Subcutaneous adipose tissue (tissue), 4 donors: Measurements from ENCODE around the gene POLR2E. TPM values are rescaled to one million over a fixed set of nuclear protein-coding genes. Genes with fewer than 3 reads are reported as not detected.

Experiments used
- total RNA-seq, 4 donors: library from RNA; depleted of rRNA; stranded (reverse); fragments of >200 nt; gene quantifications; one replicate each; pipeline ENCODE4 v1.1.0, GENCODE V29; 2016
- TF ChIP-seq, protein P1 (sequence below): fragments of 450-650 bp; IDR thresholded peaks from one replicate; pipeline ENCODE4 v1.5.1; 2016; ENCODE audit warnings: low read depth, mild to moderate bottlenecking, control low read depth, antibody characterized with exemption, moderate library complexity

The POLR2E gene
- total RNA-seq, 4 donors from 2014 or later = 81.8 to 302 (median 127) TPM

DNA sequence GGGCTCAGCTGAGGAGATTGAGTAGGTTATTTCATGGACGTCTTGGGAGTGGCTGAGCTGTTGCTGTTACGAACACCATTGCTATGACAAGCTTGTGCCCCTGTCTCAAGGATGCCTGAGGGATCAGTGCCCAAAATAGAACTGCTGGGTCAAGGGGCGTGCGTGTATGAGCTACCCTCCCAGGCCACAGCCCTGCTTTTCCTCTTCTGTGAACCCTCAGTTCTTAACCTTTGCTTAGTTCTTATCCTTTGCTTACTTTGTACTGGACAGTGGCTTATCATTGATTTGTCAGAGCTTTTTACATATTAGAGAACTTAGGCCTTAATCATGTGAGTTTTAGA, 19.2 kb downstream of the POLR2E start:
- TF ChIP-seq, protein P1, sequence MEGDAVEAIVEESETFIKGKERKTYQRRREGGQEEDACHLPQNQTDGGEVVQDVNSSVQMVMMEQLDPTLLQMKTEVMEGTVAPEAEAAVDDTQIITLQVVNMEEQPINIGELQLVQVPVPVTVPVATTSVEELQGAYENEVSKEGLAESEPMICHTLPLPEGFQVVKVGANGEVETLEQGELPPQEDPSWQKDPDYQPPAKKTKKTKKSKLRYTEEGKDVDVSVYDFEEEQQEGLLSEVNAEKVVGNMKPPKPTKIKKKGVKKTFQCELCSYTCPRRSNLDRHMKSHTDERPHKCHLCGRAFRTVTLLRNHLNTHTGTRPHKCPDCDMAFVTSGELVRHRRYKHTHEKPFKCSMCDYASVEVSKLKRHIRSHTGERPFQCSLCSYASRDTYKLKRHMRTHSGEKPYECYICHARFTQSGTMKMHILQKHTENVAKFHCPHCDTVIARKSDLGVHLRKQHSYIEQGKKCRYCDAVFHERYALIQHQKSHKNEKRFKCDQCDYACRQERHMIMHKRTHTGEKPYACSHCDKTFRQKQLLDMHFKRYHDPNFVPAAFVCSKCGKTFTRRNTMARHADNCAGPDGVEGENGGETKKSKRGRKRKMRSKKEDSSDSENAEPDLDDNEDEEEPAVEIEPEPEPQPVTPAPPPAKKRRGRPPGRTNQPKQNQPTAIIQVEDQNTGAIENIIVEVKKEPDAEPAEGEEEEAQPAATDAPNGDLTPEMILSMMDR = no peak

DNA sequence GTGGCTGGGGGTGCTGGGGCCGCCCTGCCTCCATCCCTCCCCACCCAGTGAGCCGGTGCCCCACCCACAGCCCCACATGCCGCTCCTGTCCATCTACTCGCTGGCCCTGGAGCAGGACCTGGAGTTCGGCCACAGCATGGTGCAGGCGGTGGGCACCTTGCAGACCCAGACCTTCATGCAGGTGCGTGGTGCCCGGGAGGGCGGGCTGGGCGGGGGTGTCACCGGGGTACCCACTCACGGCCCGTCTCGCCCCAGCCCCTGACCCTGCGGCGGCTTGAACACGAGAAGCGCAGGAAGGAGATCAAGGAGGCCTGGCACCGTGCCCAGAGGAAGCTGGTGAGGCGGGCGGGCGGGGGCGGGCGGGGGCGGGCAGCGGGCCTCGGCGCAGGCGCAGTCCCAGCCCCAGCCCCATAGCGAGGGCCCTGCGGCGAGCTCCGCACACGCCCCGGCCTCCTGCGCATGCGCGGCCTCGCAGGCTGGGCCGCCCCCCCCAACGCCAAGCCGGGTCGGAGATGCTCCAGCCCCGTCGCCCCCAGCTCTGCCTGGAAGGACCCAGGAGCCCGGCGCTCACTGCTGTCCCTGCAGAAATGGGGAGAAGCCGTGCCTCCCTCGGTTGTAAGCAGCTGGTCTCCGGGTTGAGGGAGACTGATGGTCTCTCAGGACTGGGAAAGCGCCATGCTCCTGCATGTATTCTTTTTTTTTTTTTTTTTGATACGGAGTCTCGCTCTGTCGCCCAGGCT, 20.5 kb downstream of the POLR2E start:
- TF ChIP-seq, protein P1 = no peak

DNA sequence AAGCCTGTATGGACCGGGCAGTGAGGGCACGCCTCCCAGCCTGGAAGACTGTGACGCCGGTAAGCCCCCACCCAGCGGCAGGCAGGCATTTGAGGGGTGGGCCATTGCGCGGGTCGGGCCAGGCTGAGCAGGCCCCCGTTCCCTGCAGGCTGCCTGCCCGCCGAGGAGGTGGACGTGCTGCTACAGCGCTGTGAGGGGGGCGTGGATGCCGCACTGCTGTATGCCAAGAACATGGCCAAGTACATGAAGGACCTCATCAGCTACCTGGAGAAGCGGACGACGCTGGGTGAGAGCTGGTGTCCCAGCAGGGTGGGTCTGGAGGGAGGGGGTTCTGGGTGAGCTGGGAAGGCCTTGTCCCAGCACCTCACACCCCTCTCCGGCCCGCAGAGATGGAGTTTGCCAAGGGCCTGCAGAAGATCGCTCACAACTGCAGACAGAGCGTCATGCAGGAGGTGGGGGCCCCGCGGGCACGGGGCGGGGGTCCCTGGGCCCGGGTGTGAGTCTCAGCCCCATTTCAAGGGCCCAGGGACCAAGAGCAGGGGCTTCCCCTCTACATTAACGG, 21.1 kb downstream of the POLR2E start:
- TF ChIP-seq, protein P1 = no peak

DNA sequence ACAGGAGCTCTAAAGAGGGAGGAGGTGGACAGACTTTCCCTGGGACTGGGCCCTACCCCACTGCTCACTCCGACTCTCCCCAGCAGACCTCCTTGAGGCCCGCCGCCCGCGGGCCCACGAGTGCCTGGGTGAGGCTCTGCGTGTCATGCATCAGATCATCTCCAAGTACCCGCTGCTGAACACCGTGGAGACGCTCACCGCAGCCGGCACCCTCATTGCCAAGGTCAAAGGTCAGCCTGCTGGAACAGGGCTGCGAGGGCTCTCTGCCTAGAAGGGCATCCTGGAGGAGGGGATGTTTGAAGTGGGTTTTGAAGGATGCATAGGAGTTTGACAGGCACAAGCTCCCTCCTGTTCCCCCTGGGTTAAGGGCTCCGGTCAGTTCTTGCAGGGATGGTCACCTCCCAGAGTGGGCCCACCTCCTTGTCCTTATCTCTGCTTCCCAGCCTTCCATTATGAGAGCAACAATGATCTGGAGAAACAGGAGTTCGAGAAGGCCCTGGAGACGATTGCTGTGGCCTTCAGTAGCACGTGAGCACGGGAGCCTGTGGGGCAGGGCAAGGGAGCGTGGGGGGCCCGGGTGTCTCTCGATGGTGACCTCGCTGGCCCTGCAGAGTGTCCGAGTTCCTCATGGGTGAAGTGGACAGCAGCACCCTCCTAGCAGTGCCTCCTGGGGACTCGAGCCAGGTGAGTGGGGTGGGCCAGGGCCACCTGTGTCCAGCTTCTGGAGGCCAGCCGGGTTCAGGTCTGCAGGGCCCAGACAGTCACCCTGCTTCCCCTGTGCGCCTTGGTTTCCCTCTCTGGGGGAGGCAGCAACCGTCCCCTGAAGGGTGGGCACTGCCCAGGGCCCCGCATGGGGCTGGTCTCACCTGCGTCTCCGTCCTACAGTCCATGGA, 21.9 kb downstream of the POLR2E start:
- TF ChIP-seq, protein P1 = no peak

DNA sequence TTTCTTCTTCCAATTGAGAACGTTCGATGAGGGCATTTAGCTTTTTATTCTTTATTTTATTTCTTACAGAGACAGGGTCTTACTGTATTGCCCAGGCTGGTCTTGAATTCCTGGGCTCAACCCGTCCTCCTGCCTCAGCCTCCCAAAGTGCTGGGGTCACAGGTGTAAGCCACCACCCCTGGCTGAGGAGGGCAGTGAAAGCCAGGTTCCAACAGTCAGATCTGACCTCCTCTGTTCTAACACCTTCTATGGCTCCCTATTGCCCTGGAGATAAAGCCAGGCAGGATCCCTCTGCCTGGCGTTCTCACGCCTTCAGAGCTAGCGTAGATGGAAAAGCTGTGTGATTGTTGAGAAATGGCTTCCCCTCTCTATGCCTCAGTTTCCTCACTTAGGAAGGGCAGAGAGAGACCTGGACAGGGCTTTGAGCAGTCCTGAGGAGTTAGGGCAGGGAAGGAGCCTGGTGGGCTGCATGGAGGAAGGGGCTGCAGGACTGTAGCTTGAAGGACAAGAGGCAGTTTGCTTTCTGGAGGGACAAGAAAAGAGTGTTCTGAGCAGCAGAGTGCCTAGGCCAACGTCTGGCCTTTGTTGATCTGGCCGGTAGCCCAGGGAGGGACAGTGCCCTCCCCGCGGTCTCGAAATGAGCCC, 22.7 kb downstream of the POLR2E start:
- TF ChIP-seq, protein P1 = no peak

DNA sequence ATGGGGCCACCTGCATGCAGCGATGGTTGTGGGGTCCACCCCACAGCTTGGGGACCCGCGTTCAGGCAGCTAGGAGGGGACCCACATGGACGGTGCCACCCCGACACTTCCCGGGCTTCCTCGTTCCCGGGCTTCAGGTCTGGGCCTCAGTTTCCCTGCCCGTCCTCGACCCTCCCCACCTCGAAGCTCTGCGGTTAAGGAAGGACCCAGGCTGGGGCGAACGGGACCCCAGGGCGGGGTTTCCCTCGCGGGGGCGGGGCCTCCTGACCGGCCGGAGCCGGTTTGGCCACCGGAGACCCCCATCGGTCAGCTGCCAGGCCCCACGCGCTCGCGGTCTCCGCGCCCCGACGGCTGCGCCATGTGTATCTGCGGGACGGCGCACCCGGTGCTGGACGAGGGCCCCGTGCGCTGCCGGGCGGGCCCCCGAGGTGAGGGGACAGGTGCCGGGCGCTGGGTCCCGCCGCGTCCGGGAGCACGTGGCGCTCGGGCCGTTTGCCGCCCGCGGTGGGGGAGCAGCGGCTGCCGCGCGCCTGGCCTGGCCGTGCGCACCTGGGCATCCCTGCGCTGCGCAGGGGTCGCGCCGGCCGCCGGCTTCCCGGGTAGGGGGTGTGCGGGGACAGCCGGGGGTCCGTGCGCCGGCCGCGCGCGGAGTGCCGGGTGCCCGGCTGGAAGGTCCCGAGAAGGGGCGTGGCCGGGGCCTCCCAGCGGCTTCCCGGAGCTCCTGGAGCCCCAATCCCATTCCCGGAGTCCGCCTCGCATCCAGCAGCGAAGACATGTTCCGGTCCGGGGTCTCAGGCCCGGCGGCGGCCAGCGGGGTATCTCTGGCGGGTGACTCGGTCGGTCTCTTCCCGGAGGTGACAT, 24.0 kb downstream of the POLR2E start:
- TF ChIP-seq, protein P1 = no peak
